OCI-LY7 (cell line): ENCODE data around the gene MAP3K6. TPM values are rescaled to one million over a fixed set of nuclear protein-coding genes. Genes with fewer than 3 reads are reported as not detected.

Source experiments
- BruUV-seq: library from RNA; stranded (reverse); fragments of 400-500 nt; replicated peaks from 2 replicates; lab custom pipeline; 2021; lab: Mats Ljungman, UMichigan
- CTCF ChIA-PET: fragments of 300-600 bp; sonication (Branson Sonifier 250); formaldehyde crosslinking; loops from one replicate; lab custom pipeline; 2022; ENCODE audit warnings: antibody characterized with exemption; ENCODE audit not compliant: unreplicated experiment; lab: Charles Lee
- POLR2A ChIA-PET: fragments of 300-600 bp; sonication (Branson Sonifier 250); formaldehyde crosslinking; loops from one replicate; lab custom pipeline; 2022; ENCODE audit warnings: antibody characterized with exemption; lab: Charles Lee
- DNase-seq: peaks from one replicate; pipeline ENCODE4 v3.0.0-alpha.2; 2015; ENCODE audit warnings: low spot score
- H2AFZ ChIP-seq: fragments of 200-600 bp; sonication (generic), shearing (Covaris generic); 2 replicates; pipeline ENCODE4 v1.6.1; 2014; ENCODE audit warnings: mild to moderate bottlenecking, antibody characterized with exemption, low read length, moderate library complexity
- H3K27ac ChIP-seq: fragments of 200-600 bp; sonication (generic); 2 replicates; pipeline ENCODE4 v1.5.1; 2014; ENCODE audit warnings: mixed run types, low read depth, mild to moderate bottlenecking, moderate library complexity, low read length, inconsistent platforms; ENCODE audit not compliant: poor library complexity, severe bottlenecking
- H3K36me3 ChIP-seq: fragments of 200-600 bp; sonication (generic); 2 replicates; pipeline ENCODE4 v1.6.1; 2014; ENCODE audit warnings: mild to moderate bottlenecking, antibody characterized with exemption, low read length, moderate library complexity, mixed read lengths; ENCODE audit not compliant: insufficient read depth
- H3K4me1 ChIP-seq: fragments of 200-600 bp; sonication (generic); 2 replicates; pipeline ENCODE4 v1.5.1; 2014; ENCODE audit warnings: mild to moderate bottlenecking, low read length; ENCODE audit not compliant: insufficient read depth, poor library complexity, severe bottlenecking
- H3K4me2 ChIP-seq: fragments of 200-600 bp; sonication (generic); 2 replicates; pipeline ENCODE4 v1.6.1; 2014; ENCODE audit warnings: mild to moderate bottlenecking, low read length
- H3K4me3 ChIP-seq: fragments of 200-600 bp; sonication (generic); 2 replicates; pipeline ENCODE4 v1.5.1; 2014; ENCODE audit warnings: mild to moderate bottlenecking, low read depth, low read length; ENCODE audit not compliant: poor library complexity, severe bottlenecking
- H3K79me2 ChIP-seq: fragments of 200-600 bp; sonication (generic); 2 replicates; pipeline ENCODE4 v1.6.1; 2016; ENCODE audit warnings: low read depth, mild to moderate bottlenecking, low read length, moderate library complexity, mixed read lengths; ENCODE audit not compliant: insufficient read depth
- H3K9me2 ChIP-seq: fragments of 200-600 bp; sonication (generic); 2 replicates; pipeline ENCODE4 v1.6.1; 2016; ENCODE audit warnings: mild to moderate bottlenecking, low read length, mixed read lengths; ENCODE audit not compliant: insufficient read depth
- H3K9me3 ChIP-seq: fragments of 200-600 bp; sonication (generic); 2 replicates; pipeline ENCODE4 v1.6.1; 2014; ENCODE audit warnings: mild to moderate bottlenecking, mixed run types, low read length, mixed read lengths
- H4K20me1 ChIP-seq: fragments of 200-600 bp; sonication (generic); 2 replicates; pipeline ENCODE4 v1.6.1; 2014; ENCODE audit warnings: mild to moderate bottlenecking, antibody characterized with exemption, low read length, moderate library complexity, mixed read lengths; ENCODE audit not compliant: insufficient read depth
- CTCF ChIP-seq: fragments of 200-600 bp; sonication (generic); conservative IDR thresholded peaks from 2 replicates; pipeline ENCODE4 v1.5.1; 2014; ENCODE audit warnings: mild to moderate bottlenecking, antibody characterized with exemption, low read length, moderate library complexity, mixed read lengths
- EZH2phosphoT487 ChIP-seq: fragments of 200-600 bp; sonication (generic); IDR thresholded peaks from 2 replicates; pipeline ENCODE4 v1.6.1; 2018; ENCODE audit warnings: low read depth, borderline replicate concordance, mild to moderate bottlenecking, mixed run types, antibody characterized with exemption, low read length, moderate library complexity, mixed read lengths
- intact Hi-C: fragments of 100-400 bp; cut with micrococcal nuclease; formaldehyde crosslinking; loops from one replicate; pipeline ENCODE4 v1.10.0; 2022; ENCODE audit not compliant: unreplicated experiment
- small RNA-seq: library from RNA; depleted of rRNA; stranded (forward); fragments of <200 nt; gene quantifications from one replicate; pipeline ENCODE3, GENCODE V24; 2014
- total RNA-seq, 2 experiments: library from RNA; depleted of rRNA in 1 of 2; stranded (reverse); fragments of >200 nt in 1 of 2; shearing (Covaris generic) in 1 of 2; gene quantifications; 2 replicates each; pipeline ENCODE4 v1.2.3, GENCODE V29; 2014 to 2022

MAP3K6 gene
- total RNA-seq, 2 experiments from 2014 or later = 5.9 to 8.0 TPM

GRCh38 chr1:27306892-27307761, 59.6 kb downstream of the MAP3K6 start:
- Histone ChIP-seq H3K27ac (no peak overlapping the region), H3K9me3 (no peaks in the 10 kb centered on the region), H3K4me1 (peaks cover 11% of the 10 kb centered on the region), H3K4me3 (no peak overlapping the region), H3K79me2 (no peaks in the 10 kb centered on the region), H3K4me2 (no peak overlapping the region), H2AFZ (no peak overlapping the region), H4K20me1 (no peaks in the 10 kb centered on the region), H3K9me2 (no peaks in the 10 kb centered on the region), H3K36me3 (no peaks in the 10 kb centered on the region)
- POLR2A ChIA-PET = no interaction called here
- no peak for DNase-seq
- CTCF ChIA-PET = interaction anchor here (0.5 to 0.6 kb wide), 2 partner anchors 34 to 208 kb away, joined by 3 read pairs; no protein-coding TSS in a partner anchor
- no TSS peak for BruUV-seq
- TF ChIP-seq CTCF (peak; percentile 23; the same call in 1 of the 2 replicates), EZH2phosphoT487 (no peak)
- intact Hi-C loops = loop anchor here (10.0 kb wide), 1 partner anchor 48 kb away; no protein-coding TSS in a partner anchor

GRCh38 chr1:27306071-27306470, 60.7 kb downstream of the MAP3K6 start:
- H3K9me2 ChIP-seq = no peaks in the 10 kb centered on the region
- no peak for TF ChIP-seq EZH2phosphoT487
- TF ChIP-seq CTCF = no peak
- no peaks in the 10 kb centered on the region for H3K79me2 ChIP-seq
- POLR2A ChIA-PET = interaction anchor here (0.6 kb wide), 1 partner anchor 32 kb away, joined by 4 read pairs; no protein-coding TSS in a partner anchor
- no peaks in the 10 kb centered on the region for H4K20me1 ChIP-seq
- CTCF ChIA-PET = no interaction called here
- no peak overlapping the region for H3K4me2 ChIP-seq
- peaks cover 11% of the 10 kb centered on the region for H3K4me1 ChIP-seq
- H2AFZ ChIP-seq = no peak overlapping the region
- no peak for DNase-seq
- no peak overlapping the region for H3K27ac ChIP-seq
- intact Hi-C loops = loop anchor here (10.0 kb wide), 1 partner anchor 49 kb away; no protein-coding TSS in a partner anchor
- H3K9me3 ChIP-seq = no peaks in the 10 kb centered on the region
- BruUV-seq = no TSS peak
- H3K36me3 ChIP-seq = no peaks in the 10 kb centered on the region
- no peak overlapping the region for H3K4me3 ChIP-seq

Small RNAs within 50 kb of the gene (small RNA-seq; reads per million reads assigned to genes)
- gene RNU6-48P = not detected

Other genes starting within 250 kb of the MAP3K6 start
- gene SLC9A1, start 211.8 kb downstream of the MAP3K6 start, total RNA-seq (2014; rRNA removed; shearing (Covaris generic)) = 5.3 and 5.8 TPM in 2 replicates
- 17.4 and 19.2 TPM in 2 replicates for gene SLC9A1, start 211.8 kb downstream of the MAP3K6 start, total RNA-seq (2022)
- gene WDTC1, start 132.3 kb downstream of the MAP3K6 start, total RNA-seq (2014; rRNA removed; shearing (Covaris generic)) = 9.7 and 18.2 TPM in 2 replicates
- gene WDTC1, start 132.3 kb downstream of the MAP3K6 start, total RNA-seq (2022) = 27.8 and 34.0 TPM in 2 replicates
- gene TMEM222, start 44.8 kb downstream of the MAP3K6 start, total RNA-seq (2014; rRNA removed; shearing (Covaris generic)) = 32.8 and 43.4 TPM in 2 replicates
- 29.5 and 30.9 TPM in 2 replicates for gene TMEM222, start 44.8 kb downstream of the MAP3K6 start, total RNA-seq (2022)
- 67.9 and 117 TPM in 2 replicates for gene SYTL1, start 24.9 kb downstream of the MAP3K6 start, total RNA-seq (2014; rRNA removed; shearing (Covaris generic))
- gene SYTL1, start 24.9 kb downstream of the MAP3K6 start, total RNA-seq (2022) = 81.7 and 91.6 TPM in 2 replicates
- gene FCN3, start 7.9 kb upstream of the MAP3K6 start, total RNA-seq (2014; rRNA removed; shearing (Covaris generic)) = not detected in 2 replicates
- not detected in 2 replicates for gene FCN3, start 7.9 kb upstream of the MAP3K6 start, total RNA-seq (2022)
- gene CD164L2, start 16.4 kb upstream of the MAP3K6 start, total RNA-seq (2014; rRNA removed; shearing (Covaris generic)) = 0.13 TPM in 1 of 2 replicates, not detected in the other
- gene CD164L2, start 16.4 kb upstream of the MAP3K6 start, total RNA-seq (2022) = not detected in 2 replicates
- 0.21 and 0.32 TPM in 2 replicates for gene GPR3, start 25.7 kb upstream of the MAP3K6 start, total RNA-seq (2014; rRNA removed; shearing (Covaris generic))
- 0.22 and 0.25 TPM in 2 replicates for gene GPR3, start 25.7 kb upstream of the MAP3K6 start, total RNA-seq (2022)
- gene WASF2, start 123.2 kb upstream of the MAP3K6 start, total RNA-seq (2014; rRNA removed; shearing (Covaris generic)) = 25.1 and 26.9 TPM in 2 replicates
- gene WASF2, start 123.2 kb upstream of the MAP3K6 start, total RNA-seq (2022) = 106 and 110 TPM in 2 replicates
- gene AHDC1, start 237.2 kb upstream of the MAP3K6 start, total RNA-seq (2014; rRNA removed; shearing (Covaris generic)) = 5.5 and 6.5 TPM in 2 replicates
- gene AHDC1, start 237.2 kb upstream of the MAP3K6 start, total RNA-seq (2022) = 8.4 and 13.8 TPM in 2 replicates